HepG2 (cell line): ENCODE data around the gene SIX5. TPM values are rescaled to one million over a fixed set of nuclear protein-coding genes. Genes with fewer than 3 reads are reported as not detected.

Source experiments
- CBX2 ChIP-seq, 2 experiments: fragments of 200-600 bp in 1 of 2; sonication (generic); formaldehyde crosslinking in 1 of 2; IDR thresholded peaks; 2 replicates each; pipeline versions ENCODE4 v1.7.0 to v1.8.1; 2018 to 2022; ENCODE audit warnings: low read depth in 2 of 2, low read length in 1 of 2, mild to moderate bottlenecking in 1 of 2, missing genetic modification reagents in 1 of 2
- FOXK2 ChIP-seq: fragments of 450-650 bp; IDR thresholded peaks from 2 replicates; pipeline ENCODE4 v1.6.1; 2016
- HNF4G ChIP-seq, 2 experiments: sonication (generic) in 1 of 2; formaldehyde crosslinking in 1 of 2; IDR thresholded peaks; 2 replicates each; pipeline versions ENCODE4 v1.4.0 to v1.6.1; 2011 to 2020; ENCODE audit warnings: borderline replicate concordance in 2 of 2, low read depth in 2 of 2, mild to moderate bottlenecking in 2 of 2, low read length in 1 of 2, missing genetic modification reagents in 1 of 2, moderate library complexity in 1 of 2
- ISL2 ChIP-seq: sonication (generic); formaldehyde crosslinking; IDR thresholded peaks from 2 replicates; pipeline ENCODE4 v1.5.0; 2020; ENCODE audit warnings: missing genetic modification reagents
- SRF ChIP-seq: IDR thresholded peaks from 2 replicates; pipeline ENCODE4 v1.6.1; 2011; ENCODE audit warnings: mild to moderate bottlenecking, low read depth, low read length, moderate library complexity
- TCF7L2 ChIP-seq: IDR thresholded peaks from 2 replicates; pipeline ENCODE4 v1.6.1; 2011; ENCODE audit warnings: mild to moderate bottlenecking, low read depth, low read length, moderate library complexity
- YY1 ChIP-seq: IDR thresholded peaks from 2 replicates; pipeline ENCODE4 v1.6.1; 2011; ENCODE audit warnings: low read length, low read depth, moderate library complexity, mild to moderate bottlenecking; ENCODE audit not compliant: insufficient read depth, insufficient replicate concordance
- ZNF382 ChIP-seq: sonication (generic); formaldehyde crosslinking; IDR thresholded peaks from 2 replicates; pipeline ENCODE4 v1.5.0; 2020; ENCODE audit warnings: missing genetic modification reagents, mild to moderate bottlenecking, borderline replicate concordance
- ZNF629 ChIP-seq: sonication (generic); formaldehyde crosslinking; conservative IDR thresholded peaks from 2 replicates; pipeline ENCODE4 v1.5.0; 2020; ENCODE audit warnings: missing genetic modification reagents
- ZSCAN30 ChIP-seq: sonication (generic); formaldehyde crosslinking; IDR thresholded peaks from 2 replicates; pipeline ENCODE4 v1.5.0; 2020; ENCODE audit warnings: mild to moderate bottlenecking, missing genetic modification reagents
- polyA plus RNA-seq, 8 experiments: library from polyadenylated mRNA; depleted of rRNA in 3 of 8; stranded (reverse) in 7 of 8; unstranded in 1 of 8; fragments of >200 nt; fragmentation: Illumina TruSeq in 4 of 8; extraction: Trizol in 4 of 8; gene quantifications; 2 replicates each; pipeline versions ENCODE4 v1.2.1 to v1.2.3, GENCODE V29; 2011 to 2016; ENCODE audit warnings: low read depth in 4 of 8, missing spikeins in 1 of 8, mixed read lengths in 1 of 8; ENCODE audit not compliant: insufficient read depth in 1 of 8
- total RNA-seq, 5 experiments: library from RNA; depleted of rRNA; stranded (reverse); fragments of >200 nt; fragmentation: Illumina TruSeq; extraction: Trizol; gene quantifications; 2 replicates each; pipeline ENCODE4 v1.2.3, GENCODE V29; 2016; ENCODE audit warnings: low read depth in 1 of 5
- TF ChIP-seq, protein P1 (sequence below): IDR thresholded peaks from 2 replicates; pipeline ENCODE4 v1.4.0; 2020; ENCODE audit warnings: mild to moderate bottlenecking, missing genetic modification reagents
- TF ChIP-seq, protein P2 (sequence below): sonication (generic); formaldehyde crosslinking; IDR thresholded peaks from 2 replicates; pipeline ENCODE4 v1.4.0; 2020; ENCODE audit warnings: low read depth, missing genetic modification reagents
- TF ChIP-seq, protein P3 (sequence below): sonication (generic); formaldehyde crosslinking; IDR thresholded peaks from 2 replicates; pipeline ENCODE4 v1.4.0; 2020; ENCODE audit warnings: missing genetic modification reagents, borderline replicate concordance
- TF ChIP-seq, protein P4 (sequence below): sonication (generic); formaldehyde crosslinking; IDR thresholded peaks from 2 replicates; pipeline ENCODE4 v1.5.0; 2020; ENCODE audit warnings: missing genetic modification reagents
- TF ChIP-seq, protein P5 (sequence below): sonication (generic); formaldehyde crosslinking; IDR thresholded peaks from 2 replicates; pipeline ENCODE4 v1.8.1; 2023; ENCODE audit warnings: missing genetic modification reagents, mild to moderate bottlenecking, borderline replicate concordance

SIX5 gene
- total and polyA plus RNA-seq, 2 of the 13 experiments (the other 11 are each of a cell fraction or from before 2014, with no cell fraction given): 7.7 to 10.5 TPM

DNA sequence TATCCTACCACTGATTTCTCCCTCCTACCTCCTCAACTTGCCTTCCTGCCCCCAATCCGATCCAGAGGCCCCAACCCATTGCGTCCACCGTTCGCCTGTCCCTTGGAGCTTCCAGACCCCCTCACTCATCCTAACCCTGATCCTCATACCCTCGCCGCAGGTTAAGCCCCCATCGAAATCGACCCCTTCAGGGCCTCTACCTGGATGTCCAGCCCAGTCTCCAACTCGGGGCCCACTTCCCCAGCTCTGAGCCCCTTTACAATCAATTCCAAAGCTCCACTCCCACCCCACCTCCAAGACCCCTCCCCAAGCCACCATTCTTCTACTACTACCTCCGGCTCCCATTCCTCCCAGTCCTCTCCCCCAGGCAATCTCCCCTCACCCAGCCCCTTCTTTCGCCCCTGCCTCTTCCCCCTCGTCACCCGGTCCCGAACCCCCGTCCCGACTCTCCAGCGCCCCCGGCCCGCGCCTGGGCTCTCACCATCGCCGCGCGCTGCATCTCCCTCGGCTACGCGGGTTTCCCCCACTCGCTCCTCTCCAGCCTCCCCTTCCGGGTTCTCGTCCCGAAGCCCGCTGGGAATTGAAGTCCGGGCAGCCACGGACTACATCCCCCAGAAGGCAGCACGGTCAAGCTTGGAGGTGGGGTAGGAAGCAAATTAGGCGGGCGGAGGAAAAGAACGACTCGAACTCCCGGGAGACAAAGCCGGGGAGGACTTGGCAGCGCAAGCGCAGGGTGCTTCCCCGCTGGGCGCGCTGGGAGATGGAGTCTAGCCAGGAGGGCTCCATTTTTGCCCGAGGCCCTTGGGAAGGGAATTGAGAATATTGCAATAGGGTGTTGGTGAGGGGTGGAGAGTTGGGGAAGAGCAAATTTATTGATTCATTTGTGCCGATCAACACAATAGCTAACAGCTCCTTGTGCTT, 38.4 kb downstream of the SIX5 start, which contains the start of gene FBXO46 (continued):
- TF ChIP-seq, protein P1, sequence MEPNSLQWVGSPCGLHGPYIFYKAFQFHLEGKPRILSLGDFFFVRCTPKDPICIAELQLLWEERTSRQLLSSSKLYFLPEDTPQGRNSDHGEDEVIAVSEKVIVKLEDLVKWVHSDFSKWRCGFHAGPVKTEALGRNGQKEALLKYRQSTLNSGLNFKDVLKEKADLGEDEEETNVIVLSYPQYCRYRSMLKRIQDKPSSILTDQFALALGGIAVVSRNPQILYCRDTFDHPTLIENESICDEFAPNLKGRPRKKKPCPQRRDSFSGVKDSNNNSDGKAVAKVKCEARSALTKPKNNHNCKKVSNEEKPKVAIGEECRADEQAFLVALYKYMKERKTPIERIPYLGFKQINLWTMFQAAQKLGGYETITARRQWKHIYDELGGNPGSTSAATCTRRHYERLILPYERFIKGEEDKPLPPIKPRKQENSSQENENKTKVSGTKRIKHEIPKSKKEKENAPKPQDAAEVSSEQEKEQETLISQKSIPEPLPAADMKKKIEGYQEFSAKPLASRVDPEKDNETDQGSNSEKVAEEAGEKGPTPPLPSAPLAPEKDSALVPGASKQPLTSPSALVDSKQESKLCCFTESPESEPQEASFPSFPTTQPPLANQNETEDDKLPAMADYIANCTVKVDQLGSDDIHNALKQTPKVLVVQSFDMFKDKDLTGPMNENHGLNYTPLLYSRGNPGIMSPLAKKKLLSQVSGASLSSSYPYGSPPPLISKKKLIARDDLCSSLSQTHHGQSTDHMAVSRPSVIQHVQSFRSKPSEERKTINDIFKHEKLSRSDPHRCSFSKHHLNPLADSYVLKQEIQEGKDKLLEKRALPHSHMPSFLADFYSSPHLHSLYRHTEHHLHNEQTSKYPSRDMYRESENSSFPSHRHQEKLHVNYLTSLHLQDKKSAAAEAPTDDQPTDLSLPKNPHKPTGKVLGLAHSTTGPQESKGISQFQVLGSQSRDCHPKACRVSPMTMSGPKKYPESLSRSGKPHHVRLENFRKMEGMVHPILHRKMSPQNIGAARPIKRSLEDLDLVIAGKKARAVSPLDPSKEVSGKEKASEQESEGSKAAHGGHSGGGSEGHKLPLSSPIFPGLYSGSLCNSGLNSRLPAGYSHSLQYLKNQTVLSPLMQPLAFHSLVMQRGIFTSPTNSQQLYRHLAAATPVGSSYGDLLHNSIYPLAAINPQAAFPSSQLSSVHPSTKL (CRISPR knock-in tag): no peak
- TF ChIP-seq ISL2 (CRISPR knock-in tag) (peak; percentile 39), CBX2 (IDR thresholded peaks at IDR 0.05; ENCODE audit: low read depth, low read length) (no peak), CBX2 (CRISPR knock-in tag; IDR thresholded peaks at IDR 0.05; ENCODE audit: low read depth) (no peak), YY1 (peak; percentile 91), HNF4G (IDR thresholded peaks at IDR 0.05; ENCODE audit: borderline replicate concordance, low read depth, low read length) (no peak), HNF4G (CRISPR knock-in tag; IDR thresholded peaks at IDR 0.05; ENCODE audit: borderline replicate concordance, low read depth) (no peak), ZNF629 (CRISPR knock-in tag) (no peak), SRF (peak; percentile 67), FOXK2 (no peak), ZSCAN30 (no peak), ZNF382 (CRISPR knock-in tag) (no peak), TCF7L2 (no peak)
- TF ChIP-seq, protein P2, sequence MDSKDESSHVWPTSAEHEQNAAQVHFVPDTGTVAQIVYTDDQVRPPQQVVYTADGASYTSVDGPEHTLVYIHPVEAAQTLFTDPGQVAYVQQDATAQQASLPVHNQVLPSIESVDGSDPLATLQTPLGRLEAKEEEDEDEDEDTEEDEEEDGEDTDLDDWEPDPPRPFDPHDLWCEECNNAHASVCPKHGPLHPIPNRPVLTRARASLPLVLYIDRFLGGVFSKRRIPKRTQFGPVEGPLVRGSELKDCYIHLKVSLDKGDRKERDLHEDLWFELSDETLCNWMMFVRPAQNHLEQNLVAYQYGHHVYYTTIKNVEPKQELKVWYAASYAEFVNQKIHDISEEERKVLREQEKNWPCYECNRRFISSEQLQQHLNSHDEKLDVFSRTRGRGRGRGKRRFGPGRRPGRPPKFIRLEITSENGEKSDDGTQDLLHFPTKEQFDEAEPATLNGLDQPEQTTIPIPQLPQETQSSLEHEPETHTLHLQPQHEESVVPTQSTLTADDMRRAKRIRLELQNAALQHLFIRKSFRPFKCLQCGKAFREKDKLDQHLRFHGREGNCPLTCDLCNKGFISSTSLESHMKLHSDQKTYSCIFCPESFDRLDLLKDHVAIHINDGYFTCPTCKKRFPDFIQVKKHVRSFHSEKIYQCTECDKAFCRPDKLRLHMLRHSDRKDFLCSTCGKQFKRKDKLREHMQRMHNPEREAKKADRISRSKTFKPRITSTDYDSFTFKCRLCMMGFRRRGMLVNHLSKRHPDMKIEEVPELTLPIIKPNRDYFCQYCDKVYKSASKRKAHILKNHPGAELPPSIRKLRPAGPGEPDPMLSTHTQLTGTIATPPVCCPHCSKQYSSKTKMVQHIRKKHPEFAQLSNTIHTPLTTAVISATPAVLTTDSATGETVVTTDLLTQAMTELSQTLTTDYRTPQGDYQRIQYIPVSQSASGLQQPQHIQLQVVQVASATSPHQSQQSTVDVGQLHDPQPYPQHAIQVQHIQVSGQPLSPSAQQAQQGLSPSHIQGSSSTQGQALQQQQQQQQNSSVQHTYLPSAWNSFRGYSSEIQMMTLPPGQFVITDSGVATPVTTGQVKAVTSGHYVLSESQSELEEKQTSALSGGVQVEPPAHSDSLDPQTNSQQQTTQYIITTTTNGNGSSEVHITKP (CRISPR knock-in tag): peak; percentile 46; the same call in 1 of the 2 replicates
- TF ChIP-seq, protein P3, sequence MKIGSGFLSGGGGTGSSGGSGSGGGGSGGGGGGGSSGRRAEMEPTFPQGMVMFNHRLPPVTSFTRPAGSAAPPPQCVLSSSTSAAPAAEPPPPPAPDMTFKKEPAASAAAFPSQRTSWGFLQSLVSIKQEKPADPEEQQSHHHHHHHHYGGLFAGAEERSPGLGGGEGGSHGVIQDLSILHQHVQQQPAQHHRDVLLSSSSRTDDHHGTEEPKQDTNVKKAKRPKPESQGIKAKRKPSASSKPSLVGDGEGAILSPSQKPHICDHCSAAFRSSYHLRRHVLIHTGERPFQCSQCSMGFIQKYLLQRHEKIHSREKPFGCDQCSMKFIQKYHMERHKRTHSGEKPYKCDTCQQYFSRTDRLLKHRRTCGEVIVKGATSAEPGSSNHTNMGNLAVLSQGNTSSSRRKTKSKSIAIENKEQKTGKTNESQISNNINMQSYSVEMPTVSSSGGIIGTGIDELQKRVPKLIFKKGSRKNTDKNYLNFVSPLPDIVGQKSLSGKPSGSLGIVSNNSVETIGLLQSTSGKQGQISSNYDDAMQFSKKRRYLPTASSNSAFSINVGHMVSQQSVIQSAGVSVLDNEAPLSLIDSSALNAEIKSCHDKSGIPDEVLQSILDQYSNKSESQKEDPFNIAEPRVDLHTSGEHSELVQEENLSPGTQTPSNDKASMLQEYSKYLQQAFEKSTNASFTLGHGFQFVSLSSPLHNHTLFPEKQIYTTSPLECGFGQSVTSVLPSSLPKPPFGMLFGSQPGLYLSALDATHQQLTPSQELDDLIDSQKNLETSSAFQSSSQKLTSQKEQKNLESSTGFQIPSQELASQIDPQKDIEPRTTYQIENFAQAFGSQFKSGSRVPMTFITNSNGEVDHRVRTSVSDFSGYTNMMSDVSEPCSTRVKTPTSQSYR (CRISPR knock-in tag): peak; percentile 17; the same call in 1 of the 2 replicates
- TF ChIP-seq, protein P4, sequence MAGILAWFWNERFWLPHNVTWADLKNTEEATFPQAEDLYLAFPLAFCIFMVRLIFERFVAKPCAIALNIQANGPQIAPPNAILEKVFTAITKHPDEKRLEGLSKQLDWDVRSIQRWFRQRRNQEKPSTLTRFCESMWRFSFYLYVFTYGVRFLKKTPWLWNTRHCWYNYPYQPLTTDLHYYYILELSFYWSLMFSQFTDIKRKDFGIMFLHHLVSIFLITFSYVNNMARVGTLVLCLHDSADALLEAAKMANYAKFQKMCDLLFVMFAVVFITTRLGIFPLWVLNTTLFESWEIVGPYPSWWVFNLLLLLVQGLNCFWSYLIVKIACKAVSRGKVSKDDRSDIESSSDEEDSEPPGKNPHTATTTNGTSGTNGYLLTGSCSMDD (CRISPR knock-in tag): no peak
- TF ChIP-seq, protein P5, sequence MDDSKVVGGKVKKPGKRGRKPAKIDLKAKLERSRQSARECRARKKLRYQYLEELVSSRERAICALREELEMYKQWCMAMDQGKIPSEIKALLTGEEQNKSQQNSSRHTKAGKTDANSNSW: no peak
